HUES48 (cell line): Measurements from ENCODE around the gene CEP85L.

Experiments used
- H3K27ac ChIP-seq: one replicate; pipeline ENCODE4 v1.7.0; 2013; ENCODE audit warnings: low read depth, low read length, inconsistent platforms
- H3K27me3 ChIP-seq: 2 replicates; pipeline ENCODE4 v1.6.1; 2013; ENCODE audit warnings: mild to moderate bottlenecking, low read length; ENCODE audit not compliant: control insufficient read depth, insufficient read depth
- H3K36me3 ChIP-seq: 2 replicates; pipeline ENCODE4 v1.6.1; 2013; ENCODE audit warnings: low read length; ENCODE audit not compliant: control insufficient read depth, insufficient read depth
- H3K4me1 ChIP-seq: 2 replicates; pipeline ENCODE4 v1.6.1; 2013; ENCODE audit warnings: mild to moderate bottlenecking, low read length; ENCODE audit not compliant: control insufficient read depth, insufficient read depth
- H3K4me3 ChIP-seq: 2 replicates; pipeline ENCODE4 v1.5.1; 2013; ENCODE audit warnings: mild to moderate bottlenecking, low read depth, low read length
- H3K9ac ChIP-seq: 2 replicates; pipeline ENCODE4 v1.6.1; 2013; ENCODE audit warnings: mild to moderate bottlenecking, low read depth, low read length, moderate library complexity
- H3K9me3 ChIP-seq: 2 replicates; pipeline ENCODE4 v1.6.1; 2013; ENCODE audit warnings: low read length; ENCODE audit not compliant: control insufficient read depth, insufficient read depth

CEP85L gene

GRCh38 chr6:118511930-118512715 is 139.3 kb downstream of the CEP85L start:
- Histone ChIP-seq H3K4me1 (no peaks in the 10 kb centered on the region), H3K27me3 (no peaks in the 10 kb centered on the region), H3K36me3 (no peaks in the 10 kb centered on the region), H3K9me3 (no peaks in the 10 kb centered on the region), H3K27ac (no peak overlapping the region), H3K9ac (no peak overlapping the region), H3K4me3 (no peak overlapping the region)

- Histone ChIP-seq H3K9me3 (no peaks in the 10 kb centered on the region), H3K4me1 (no peaks in the 10 kb centered on the region), H3K27me3 (no peaks in the 10 kb centered on the region), H3K9ac (no peak overlapping the region), H3K36me3 (no peaks in the 10 kb centered on the region), H3K4me3 (no peak overlapping the region), H3K27ac (no peak overlapping the region)
Observed at GRCh38 chr6:118509009-118509617, 142.3 kb downstream of the CEP85L start.

- Histone ChIP-seq H3K36me3 (no peaks in the 10 kb centered on the region), H3K4me1 (no peaks in the 10 kb centered on the region), H3K4me3 (no peak overlapping the region), H3K27me3 (no peaks in the 10 kb centered on the region), H3K9me3 (no peaks in the 10 kb centered on the region), H3K27ac (no peak overlapping the region), H3K9ac (no peak overlapping the region)
Observed at GRCh38 chr6:118507636-118508035, 143.8 kb downstream of the CEP85L start.

GRCh38 chr6:118506071-118506638 is 145.2 kb downstream of the CEP85L start:
- Histone ChIP-seq H3K27me3 (no peaks in the 10 kb centered on the region), H3K36me3 (no peaks in the 10 kb centered on the region), H3K9ac (no peak overlapping the region), H3K4me3 (no peak overlapping the region), H3K27ac (no peak overlapping the region), H3K4me1 (no peaks in the 10 kb centered on the region), H3K9me3 (no peaks in the 10 kb centered on the region)

- Histone ChIP-seq H3K4me3 (no peak overlapping the region), H3K9ac (no peak overlapping the region), H3K9me3 (no peaks in the 10 kb centered on the region), H3K4me1 (no peaks in the 10 kb centered on the region), H3K27ac (no peak overlapping the region), H3K27me3 (no peaks in the 10 kb centered on the region), H3K36me3 (no peaks in the 10 kb centered on the region)
Observed at GRCh38 chr6:118505656-118506055, 145.7 kb downstream of the CEP85L start.

- H3K27me3 ChIP-seq, result no peaks in the 10 kb centered on the region
- no peaks in the 10 kb centered on the region for H3K36me3 ChIP-seq
- H3K4me1 ChIP-seq, result no peaks in the 10 kb centered on the region
- peaks cover 5% of the 10 kb centered on the region for H3K9me3 ChIP-seq
- no peak overlapping the region for H3K27ac ChIP-seq
- no peak overlapping the region for H3K4me3 ChIP-seq
- H3K9ac ChIP-seq, result no peak overlapping the region
Observed at GRCh38 chr6:118504611-118505010, 146.8 kb downstream of the CEP85L start.

GRCh38 chr6:118502169-118502568 is 149.2 kb downstream of the CEP85L start:
- no peak overlapping the region for H3K27ac ChIP-seq
- no peak overlapping the region for H3K4me3 ChIP-seq
- H3K27me3 ChIP-seq, result no peaks in the 10 kb centered on the region
- no peaks in the 10 kb centered on the region for H3K4me1 ChIP-seq
- H3K9ac ChIP-seq, result no peak overlapping the region
- H3K36me3 ChIP-seq, result no peaks in the 10 kb centered on the region
- peaks cover 5% of the 10 kb centered on the region for H3K9me3 ChIP-seq

DNA sequence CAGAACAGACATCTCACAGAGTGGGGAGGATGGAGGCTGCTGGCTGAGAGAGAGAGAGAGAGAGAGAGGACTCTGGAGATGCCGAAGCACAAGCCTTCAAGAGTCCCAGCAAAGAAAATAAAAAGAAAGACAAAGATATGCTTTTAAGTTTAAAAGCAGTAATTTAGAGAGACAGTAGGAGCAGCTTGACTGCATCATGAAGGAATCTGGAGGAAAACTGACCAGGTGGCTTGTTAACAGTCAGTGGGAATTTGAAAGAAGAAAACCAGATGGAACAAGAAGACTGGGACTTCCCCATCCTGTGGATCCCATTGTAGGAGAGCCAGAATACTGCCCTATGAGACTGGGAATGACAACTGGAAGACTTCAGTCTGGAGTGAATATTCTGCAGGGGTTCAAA is 149.6 kb downstream of the CEP85L start:
- Histone ChIP-seq H3K9me3 (peaks cover 5% of the 10 kb centered on the region), H3K9ac (no peak overlapping the region), H3K4me3 (no peak overlapping the region), H3K36me3 (no peaks in the 10 kb centered on the region), H3K27ac (no peak overlapping the region), H3K4me1 (no peaks in the 10 kb centered on the region), H3K27me3 (no peaks in the 10 kb centered on the region)

- Histone ChIP-seq H3K27ac (no peak overlapping the region), H3K9ac (no peak overlapping the region), H3K4me3 (no peak overlapping the region), H3K36me3 (no peaks in the 10 kb centered on the region), H3K27me3 (no peaks in the 10 kb centered on the region), H3K4me1 (no peaks in the 10 kb centered on the region), H3K9me3 (peaks cover 5% of the 10 kb centered on the region)
Observed at GRCh38 chr6:118501099-118501498, 150.3 kb downstream of the CEP85L start.

DNA sequence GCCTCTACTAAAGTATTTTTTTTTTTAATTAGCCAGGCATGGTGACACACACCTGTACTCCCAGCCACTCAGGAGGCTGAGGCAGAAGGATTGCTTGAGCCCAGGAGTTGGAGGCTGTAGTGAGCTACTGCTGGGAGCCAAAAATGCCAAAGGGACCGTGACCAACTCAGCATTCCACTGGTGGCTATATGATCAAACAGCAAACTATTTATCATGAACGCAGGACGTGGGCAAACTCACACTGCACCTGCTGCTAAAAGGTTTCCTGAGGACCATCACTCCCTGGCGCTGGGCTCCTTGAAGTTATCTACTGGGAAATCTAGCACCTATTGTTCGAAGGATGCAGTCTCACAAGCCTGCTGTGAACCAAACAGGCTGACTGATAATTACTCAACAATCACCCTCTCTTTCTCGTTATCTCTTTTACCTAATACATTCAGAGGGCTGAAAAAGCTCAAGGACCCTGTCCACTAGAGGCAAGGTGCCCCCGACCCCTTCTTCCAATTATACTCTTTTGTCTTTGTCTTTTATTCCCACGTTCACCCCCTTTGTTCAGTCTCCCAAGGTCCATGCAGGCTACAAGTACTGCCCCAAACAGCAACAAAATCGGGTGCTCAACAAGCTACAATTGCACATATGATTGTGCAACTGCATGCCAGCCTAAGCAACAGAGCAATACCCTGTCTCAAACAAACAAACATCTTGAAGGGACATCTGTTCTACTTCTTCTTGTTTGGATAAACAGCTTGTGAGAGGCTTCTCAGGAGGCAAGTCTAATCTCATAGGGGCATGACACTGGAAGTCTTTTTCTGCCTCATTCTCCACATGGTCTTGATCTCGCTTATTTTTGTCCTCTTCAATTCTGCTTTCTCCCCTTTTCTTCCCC is 151.0 kb downstream of the CEP85L start:
- no peak overlapping the region for H3K9ac ChIP-seq
- no peaks in the 10 kb centered on the region for H3K27me3 ChIP-seq
- H3K36me3 ChIP-seq, result no peaks in the 10 kb centered on the region
- no peaks in the 10 kb centered on the region for H3K4me1 ChIP-seq
- no peak overlapping the region for H3K4me3 ChIP-seq
- H3K9me3 ChIP-seq, result peaks cover 5% of the 10 kb centered on the region
- no peak overlapping the region for H3K27ac ChIP-seq
